Neural progenitor cell (in vitro differentiated cells): ENCODE measurements around the gene UNC5B.

Experiments used
- EZH2 ChIP-seq: fragments of 200-600 bp; sonication (generic); IDR thresholded peaks from 2 replicates; pipeline ENCODE4 v1.6.1; 2017; ENCODE audit warnings: antibody characterized with exemption, mild to moderate bottlenecking, moderate library complexity
- EZH2phosphoT487 ChIP-seq: fragments of 200-600 bp; sonication (generic); IDR thresholded peaks from 2 replicates; pipeline ENCODE4 v1.6.1; 2017; ENCODE audit warnings: antibody characterized with exemption
- TF ChIP-seq, protein P1 (sequence below): fragments of 200-600 bp; sonication (generic); IDR thresholded peaks from 2 replicates; pipeline ENCODE4 v1.5.1; 2017; ENCODE audit warnings: antibody characterized with exemption, mild to moderate bottlenecking

DNA sequence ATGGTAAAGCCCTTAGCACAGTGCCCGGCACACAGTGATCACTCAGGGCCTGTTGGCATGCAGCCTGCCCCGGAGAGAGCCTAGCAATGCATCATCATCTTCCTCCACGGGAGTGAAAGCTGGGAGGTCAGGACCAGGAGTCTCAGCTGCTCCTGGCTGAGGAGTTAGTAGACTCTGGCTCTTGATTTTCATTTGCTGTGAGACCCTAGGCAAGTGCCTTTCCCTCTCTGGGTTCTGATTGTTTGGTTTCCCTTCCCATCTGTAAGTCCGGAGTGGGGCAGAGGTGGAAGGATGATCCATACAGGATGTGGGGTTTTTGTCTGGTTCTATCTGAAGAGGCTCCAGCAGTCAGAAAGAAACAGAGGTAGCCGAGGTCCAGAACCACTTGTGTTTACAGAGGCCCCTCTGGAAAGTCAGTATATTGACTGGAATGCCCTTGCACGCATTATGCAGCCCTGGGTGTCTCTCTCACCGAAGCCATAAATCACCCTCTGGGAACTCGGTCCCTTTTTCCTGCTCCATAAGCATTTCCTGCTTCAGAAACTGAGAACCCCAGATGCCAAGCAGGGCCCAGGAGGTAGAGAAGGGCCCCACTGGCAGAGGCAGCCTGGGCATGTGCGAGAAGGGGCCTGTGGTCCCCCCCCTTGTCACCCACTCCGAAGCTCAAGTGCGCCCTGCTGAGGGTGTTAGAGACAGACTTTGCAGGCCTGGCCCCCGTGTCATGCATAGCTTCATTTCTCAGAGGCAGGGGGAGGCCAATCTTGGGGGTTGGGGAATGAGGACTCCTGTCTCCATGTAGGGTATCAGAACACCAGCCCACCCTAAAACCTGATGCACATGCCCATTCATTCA, 8.5 kb downstream of the UNC5B start:
- TF ChIP-seq, protein P1, sequence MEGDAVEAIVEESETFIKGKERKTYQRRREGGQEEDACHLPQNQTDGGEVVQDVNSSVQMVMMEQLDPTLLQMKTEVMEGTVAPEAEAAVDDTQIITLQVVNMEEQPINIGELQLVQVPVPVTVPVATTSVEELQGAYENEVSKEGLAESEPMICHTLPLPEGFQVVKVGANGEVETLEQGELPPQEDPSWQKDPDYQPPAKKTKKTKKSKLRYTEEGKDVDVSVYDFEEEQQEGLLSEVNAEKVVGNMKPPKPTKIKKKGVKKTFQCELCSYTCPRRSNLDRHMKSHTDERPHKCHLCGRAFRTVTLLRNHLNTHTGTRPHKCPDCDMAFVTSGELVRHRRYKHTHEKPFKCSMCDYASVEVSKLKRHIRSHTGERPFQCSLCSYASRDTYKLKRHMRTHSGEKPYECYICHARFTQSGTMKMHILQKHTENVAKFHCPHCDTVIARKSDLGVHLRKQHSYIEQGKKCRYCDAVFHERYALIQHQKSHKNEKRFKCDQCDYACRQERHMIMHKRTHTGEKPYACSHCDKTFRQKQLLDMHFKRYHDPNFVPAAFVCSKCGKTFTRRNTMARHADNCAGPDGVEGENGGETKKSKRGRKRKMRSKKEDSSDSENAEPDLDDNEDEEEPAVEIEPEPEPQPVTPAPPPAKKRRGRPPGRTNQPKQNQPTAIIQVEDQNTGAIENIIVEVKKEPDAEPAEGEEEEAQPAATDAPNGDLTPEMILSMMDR: no peak
- no peak for TF ChIP-seq EZH2phosphoT487
- TF ChIP-seq EZH2: no peak
